Skin of body (tissue), 2 donors: ENCODE measurements around the gene B9D2. TPM values are rescaled to one million over a fixed set of nuclear protein-coding genes. Genes with fewer than 3 reads are reported as not detected.
A peak's percentile ranks its signal among the peaks of the same experiment; 100 is the strongest.
"Not testable (repeated sequence)": the region's sequence is repeated elsewhere in the genome, so short reads cannot be mapped to it uniquely, and the experiment has no call there.

Source experiments
- DNase-seq: peaks from one replicate; lab custom pipeline; 2025; lab: John Stamatoyannopoulos, UW
- total RNA-seq: library from RNA; depleted of rRNA; stranded (reverse); fragments of >200 nt; gene quantifications from one replicate; pipeline ENCODE4 v1.2.3, GENCODE V29; 2014

Gene B9D2
- total RNA-seq, 1 donor from 2014 or later: 0.89 TPM

DNA sequence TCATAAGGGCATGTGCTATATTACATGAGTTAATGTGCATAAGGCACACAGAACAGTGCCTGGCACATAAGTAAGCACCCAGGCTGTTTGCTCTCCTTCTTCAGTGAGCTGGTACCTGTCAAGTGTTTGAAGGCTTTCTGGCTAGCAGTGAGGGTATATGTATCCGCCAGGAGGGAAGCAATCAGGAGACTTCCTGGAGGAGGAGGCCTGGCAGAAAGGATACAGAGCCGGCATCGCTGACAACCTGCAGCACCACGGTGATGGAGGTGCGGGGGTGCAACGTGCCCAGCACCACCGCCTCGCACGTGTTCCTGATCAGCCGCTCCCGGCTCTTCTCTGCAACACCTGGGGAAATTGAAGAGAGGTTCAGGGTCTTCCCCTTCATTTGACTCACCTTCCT lies 27.7 kb upstream of the B9D2 start:
- no peak for DNase-seq

GRCh38 chr19:41386442-41386841 lies 22.5 kb upstream of the B9D2 start:
- DNase-seq: no peak

- no peak for DNase-seq
Observed at GRCh38 chr19:41384351-41384750, 20.4 kb upstream of the B9D2 start.

- not testable (repeated sequence) for DNase-seq
Observed at GRCh38 chr19:41381536-41381935, 17.6 kb upstream of the B9D2 start.

DNA sequence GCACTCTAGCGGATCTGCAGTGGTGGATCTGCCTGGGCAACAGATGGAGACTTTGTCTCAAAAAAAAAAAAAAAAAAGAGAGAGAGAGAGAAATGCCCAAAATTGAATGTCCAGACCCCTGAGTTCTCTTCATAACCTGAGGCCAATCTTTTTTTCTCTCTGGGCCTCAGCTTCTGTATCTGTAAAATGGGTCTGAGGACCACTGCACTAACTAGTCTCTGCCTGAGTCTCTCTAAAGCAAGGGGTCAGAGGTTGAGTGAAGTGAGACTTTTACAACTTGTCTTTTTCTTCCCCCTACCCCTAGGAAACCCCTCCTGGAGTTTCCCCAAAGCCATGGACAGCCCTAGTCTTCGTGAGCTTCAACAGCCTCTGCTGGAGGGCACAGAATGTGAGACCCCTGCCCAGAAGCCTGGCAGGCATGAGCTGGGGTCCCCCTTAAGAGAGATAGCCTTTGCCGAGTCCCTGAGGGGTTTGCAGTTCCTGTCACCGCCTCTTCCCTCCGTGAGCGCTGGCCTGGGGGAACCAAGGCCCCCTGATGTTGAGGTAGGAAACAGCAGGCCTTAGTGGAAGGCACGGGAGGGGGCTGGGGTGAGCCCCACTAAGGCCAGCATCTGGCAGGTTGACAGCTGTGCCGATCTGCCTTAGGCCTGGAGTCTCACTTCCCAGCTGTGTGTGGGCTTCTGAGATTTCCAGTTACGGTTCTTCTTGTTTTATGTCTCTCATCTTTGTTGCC lies 14.2 kb upstream of the B9D2 start:
- DNase-seq: no peak

DNA sequence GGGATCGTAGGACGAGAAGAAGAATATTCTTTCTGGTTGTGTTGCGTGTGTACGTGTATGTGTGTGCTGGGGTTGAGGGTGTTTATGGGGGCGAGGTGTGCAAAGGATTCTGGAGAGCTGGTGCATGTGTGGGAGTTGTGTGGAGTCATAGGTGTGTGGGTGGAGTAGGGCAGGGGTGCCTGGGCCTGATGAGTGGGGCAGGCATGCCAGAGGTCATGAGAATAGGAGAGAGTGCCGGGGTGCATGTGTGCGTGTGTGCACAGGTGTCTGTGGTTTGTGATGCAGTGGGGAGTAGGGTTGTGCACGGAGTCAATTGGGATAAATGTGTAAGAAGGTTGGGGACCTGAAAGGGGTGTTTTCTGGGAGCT lies 13.0 kb upstream of the B9D2 start:
- DNase-seq: no peak

GRCh38 chr19:41376241-41376997 lies 12.5 kb upstream of the B9D2 start, which contains the start of gene TMEM91:
TSS of gene TMEM91 (plus strand) at chr19:41376533. CDS start at chr19:41378310, 1,777 bp downstream.
- no peak for DNase-seq

- peak; percentile 84 for DNase-seq
Observed at GRCh38 chr19:41373993-41374392, 10.0 kb upstream of the B9D2 start.

- DNase-seq: no peak
Observed at GRCh38 chr19:41372501-41372900, 8.6 kb upstream of the B9D2 start.

- DNase-seq: no peak
Observed at GRCh38 chr19:41371541-41371940, 7.6 kb upstream of the B9D2 start.

GRCh38 chr19:41371119-41371518 lies 7.2 kb upstream of the B9D2 start:
- not testable (repeated sequence) for DNase-seq

- DNase-seq: no peak
Observed at GRCh38 chr19:41369769-41370168, 5.8 kb upstream of the B9D2 start.

DNA sequence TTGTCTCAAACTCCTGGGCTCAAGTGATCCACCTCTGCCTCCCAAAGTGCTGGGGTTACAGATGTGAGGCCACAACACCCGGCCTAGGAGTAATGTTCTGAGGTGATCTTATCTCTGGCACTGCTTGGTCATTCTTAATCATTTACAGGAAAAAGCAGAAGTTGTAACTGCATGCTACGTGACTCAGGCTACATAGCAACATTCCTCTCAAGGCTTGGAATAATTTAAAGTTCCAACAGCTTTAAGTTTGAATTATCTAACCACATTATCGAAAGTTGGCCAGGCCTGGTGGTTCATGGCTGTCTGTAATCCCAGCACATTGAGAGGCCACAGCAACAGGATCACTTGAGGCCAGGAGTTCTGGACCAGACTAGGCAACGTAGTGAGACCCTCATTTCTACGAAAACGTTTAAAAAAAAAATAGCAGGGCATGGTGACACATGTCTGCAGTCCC lies 3.9 kb upstream of the B9D2 start:
- DNase-seq: no peak

- no peak for DNase-seq
Observed at GRCh38 chr19:41366089-41366488, 2.1 kb upstream of the B9D2 start.

DNA sequence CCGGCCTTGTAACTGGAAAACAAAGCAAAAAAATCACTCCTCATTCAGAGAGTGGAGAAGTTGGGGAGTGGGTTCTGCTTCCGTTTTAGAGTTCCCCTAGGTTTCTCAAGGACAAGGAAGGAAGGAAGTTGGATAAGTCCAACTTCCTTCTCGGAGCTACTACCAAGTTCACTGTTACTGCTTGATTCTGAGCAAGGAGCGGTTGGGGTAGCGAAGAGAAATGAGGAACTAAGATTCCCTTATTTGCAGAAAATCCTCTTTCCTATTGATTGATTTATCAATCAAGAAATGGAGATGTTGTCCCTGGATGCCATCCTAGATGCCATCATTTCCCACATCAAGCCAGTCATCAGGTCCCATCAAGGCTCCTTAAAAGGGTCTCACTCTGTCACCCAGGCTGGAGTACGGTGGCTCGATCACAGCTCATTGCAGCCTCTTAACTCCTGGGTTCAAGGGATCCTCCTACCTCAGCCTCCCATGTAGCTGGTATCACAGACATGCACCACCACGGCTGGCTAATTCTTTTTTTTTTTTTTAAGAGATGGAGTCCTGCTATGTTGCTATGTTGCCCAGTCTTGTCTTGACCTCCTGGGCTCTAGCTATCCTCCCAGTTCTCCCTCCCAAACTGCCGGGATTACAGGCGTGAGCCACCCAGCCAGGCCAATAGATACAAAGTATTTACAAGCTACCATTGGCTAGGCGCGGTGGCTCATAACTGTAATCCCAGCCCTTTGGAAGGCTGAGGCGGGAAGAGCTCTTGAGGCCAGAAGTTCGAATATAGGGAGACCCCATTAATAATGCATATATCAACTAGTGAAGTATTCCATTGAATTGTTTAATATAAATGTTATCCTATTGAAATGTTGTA lies 809 bp upstream of the B9D2 start:
- no peak for DNase-seq

GRCh38 chr19:41363371-41363752 lies 587 bp downstream of the B9D2 start:
- no peak for DNase-seq

GRCh38 chr19:41362143-41362847 lies 1.7 kb downstream of the B9D2 start:
- no peak for DNase-seq

GRCh38 chr19:41359741-41360140 lies 4.2 kb downstream of the B9D2 start:
- DNase-seq: no peak

- DNase-seq: no peak
Observed at GRCh38 chr19:41357746-41358145, 6.2 kb downstream of the B9D2 start.

GRCh38 chr19:41356984-41357739 lies 6.8 kb downstream of the B9D2 start:
- DNase-seq: no peak
